Fibroblast of villous mesenchyme (primary cell): ENCODE results near the gene SLAMF7. TPM values are rescaled to one million over a fixed set of nuclear protein-coding genes. Genes with fewer than 3 reads are reported as not detected.

ENCODE experiments used
- DNase-seq: peaks from one replicate; pipeline ENCODE4 v3.0.0-alpha.2; 2010; ENCODE audit warnings: low read depth
- H3K4me3 ChIP-seq: 2 replicates; pipeline ENCODE4 v1.5.1; 2011; ENCODE audit warnings: low read depth, mild to moderate bottlenecking, low read length
- total RNA-seq: library from RNA; depleted of rRNA; stranded (reverse); fragments of >200 nt; gene quantifications from 2 replicates; pipeline ENCODE4 v1.2.3, GENCODE V29; 2012
- TF ChIP-seq, protein P1 (sequence below): IDR thresholded peaks from 2 replicates; pipeline ENCODE4 v1.5.1; 2012; ENCODE audit warnings: low read depth, mild to moderate bottlenecking, low read length; ENCODE audit not compliant: insufficient read depth

Gene SLAMF7
- total RNA-seq, 1 donor, result not detected

DNA sequence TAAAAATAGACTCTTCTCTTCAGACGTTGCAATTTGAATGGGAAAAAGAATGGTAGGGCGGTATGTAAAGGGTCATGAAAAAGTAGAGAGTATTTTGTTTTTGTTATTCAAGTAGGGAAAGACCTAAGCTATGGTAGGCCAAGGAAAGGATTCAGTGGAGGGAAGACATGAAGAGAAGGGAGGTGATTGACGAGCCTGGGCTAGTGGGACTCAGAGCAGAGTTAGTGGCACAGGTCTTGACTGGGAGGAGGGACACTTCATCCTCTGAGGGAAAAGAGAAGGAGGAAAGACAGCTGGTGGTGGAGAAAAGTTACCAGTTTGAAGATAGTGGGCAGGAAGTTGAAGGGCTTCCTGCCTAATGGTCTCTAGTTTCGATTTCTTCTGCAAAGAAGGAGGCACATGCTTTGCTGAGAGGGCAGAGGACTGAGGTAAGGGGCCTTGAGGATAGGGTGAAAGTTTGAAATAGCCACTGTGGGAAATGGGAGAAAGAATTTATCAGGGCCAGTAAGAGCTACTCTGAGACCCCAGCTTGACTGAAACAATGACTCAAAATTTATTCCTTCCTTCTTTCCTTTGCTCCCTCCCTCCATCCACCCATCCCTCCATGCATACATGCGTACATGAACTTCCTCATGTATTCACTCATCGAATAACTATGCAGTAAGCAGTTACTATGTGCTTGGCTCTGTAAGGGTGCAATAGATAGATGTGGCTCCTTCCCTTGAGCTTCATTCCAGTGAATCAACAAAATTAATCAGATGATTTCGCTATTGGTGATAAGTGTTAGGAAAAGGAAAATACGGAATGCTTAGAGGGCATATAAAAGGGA lies 31.6 kb upstream of the SLAMF7 start:
- no peak for DNase-seq
- TF ChIP-seq, protein P1, sequence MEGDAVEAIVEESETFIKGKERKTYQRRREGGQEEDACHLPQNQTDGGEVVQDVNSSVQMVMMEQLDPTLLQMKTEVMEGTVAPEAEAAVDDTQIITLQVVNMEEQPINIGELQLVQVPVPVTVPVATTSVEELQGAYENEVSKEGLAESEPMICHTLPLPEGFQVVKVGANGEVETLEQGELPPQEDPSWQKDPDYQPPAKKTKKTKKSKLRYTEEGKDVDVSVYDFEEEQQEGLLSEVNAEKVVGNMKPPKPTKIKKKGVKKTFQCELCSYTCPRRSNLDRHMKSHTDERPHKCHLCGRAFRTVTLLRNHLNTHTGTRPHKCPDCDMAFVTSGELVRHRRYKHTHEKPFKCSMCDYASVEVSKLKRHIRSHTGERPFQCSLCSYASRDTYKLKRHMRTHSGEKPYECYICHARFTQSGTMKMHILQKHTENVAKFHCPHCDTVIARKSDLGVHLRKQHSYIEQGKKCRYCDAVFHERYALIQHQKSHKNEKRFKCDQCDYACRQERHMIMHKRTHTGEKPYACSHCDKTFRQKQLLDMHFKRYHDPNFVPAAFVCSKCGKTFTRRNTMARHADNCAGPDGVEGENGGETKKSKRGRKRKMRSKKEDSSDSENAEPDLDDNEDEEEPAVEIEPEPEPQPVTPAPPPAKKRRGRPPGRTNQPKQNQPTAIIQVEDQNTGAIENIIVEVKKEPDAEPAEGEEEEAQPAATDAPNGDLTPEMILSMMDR, result no peak
- no peak overlapping the region for H3K4me3 ChIP-seq

DNA sequence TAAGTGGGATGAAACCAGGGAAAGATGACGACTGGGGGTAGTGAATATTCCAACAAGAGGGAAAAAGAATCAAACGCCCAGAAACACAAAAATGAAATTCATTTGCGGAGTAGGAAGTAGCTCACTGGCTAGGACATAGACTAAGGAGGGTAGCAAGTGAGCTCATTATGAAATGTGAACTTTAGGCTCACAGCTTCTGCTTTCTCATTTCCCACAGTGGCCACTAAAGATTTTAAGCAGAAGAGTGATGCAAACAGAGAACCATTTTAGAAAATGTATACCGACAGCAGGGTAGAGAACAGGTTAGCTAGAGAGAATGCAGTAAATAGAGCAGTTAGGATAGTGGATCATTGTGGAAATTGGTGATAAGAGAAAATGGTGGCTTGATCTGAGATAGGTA lies 30.9 kb upstream of the SLAMF7 start:
- no peak overlapping the region for H3K4me3 ChIP-seq
- TF ChIP-seq, protein P1, result no peak
- DNase-seq, result no peak

DNA sequence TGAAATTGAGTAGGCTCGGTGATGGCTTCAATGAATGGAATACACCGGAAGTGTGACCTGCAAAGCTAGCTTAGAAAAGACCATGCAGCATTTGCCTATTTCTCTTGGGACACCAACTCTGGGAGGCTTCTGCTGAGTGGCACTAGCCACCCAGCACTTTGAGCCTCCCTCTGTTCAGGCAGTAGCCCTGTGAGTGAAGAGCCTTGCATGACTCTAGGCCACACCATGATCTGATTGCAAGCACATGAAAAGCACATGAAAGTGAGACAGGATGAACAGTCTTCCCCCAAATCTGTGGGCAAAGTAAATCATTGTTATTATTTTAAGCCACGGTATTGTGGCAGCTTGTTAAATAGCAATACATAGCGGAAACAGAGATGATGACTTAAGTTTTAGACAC lies 30.2 kb upstream of the SLAMF7 start:
- DNase-seq, result no peak
- TF ChIP-seq, protein P1, result no peak
- H3K4me3 ChIP-seq, result no peak overlapping the region

DNA sequence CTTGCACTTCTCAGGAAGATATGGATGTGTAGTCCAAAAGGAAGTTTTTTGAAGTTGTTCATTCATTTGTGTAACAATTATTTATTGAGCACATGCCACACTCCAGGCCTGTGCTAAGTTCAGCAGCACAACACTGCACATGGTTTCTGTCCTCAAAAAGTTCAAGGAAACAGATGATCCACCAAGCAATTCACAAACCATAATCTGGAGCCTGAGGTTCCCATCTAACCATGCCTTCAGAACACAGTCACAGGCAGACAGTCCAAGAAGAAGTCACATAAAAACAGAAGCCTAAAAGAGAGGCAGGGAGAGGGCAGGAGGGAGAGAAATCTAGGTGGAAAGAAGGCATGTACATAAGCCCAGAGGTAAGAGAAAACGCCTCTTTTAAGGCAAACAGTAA lies 29.3 kb upstream of the SLAMF7 start:
- TF ChIP-seq, protein P1, result no peak
- no peak for DNase-seq
- no peak overlapping the region for H3K4me3 ChIP-seq

DNA sequence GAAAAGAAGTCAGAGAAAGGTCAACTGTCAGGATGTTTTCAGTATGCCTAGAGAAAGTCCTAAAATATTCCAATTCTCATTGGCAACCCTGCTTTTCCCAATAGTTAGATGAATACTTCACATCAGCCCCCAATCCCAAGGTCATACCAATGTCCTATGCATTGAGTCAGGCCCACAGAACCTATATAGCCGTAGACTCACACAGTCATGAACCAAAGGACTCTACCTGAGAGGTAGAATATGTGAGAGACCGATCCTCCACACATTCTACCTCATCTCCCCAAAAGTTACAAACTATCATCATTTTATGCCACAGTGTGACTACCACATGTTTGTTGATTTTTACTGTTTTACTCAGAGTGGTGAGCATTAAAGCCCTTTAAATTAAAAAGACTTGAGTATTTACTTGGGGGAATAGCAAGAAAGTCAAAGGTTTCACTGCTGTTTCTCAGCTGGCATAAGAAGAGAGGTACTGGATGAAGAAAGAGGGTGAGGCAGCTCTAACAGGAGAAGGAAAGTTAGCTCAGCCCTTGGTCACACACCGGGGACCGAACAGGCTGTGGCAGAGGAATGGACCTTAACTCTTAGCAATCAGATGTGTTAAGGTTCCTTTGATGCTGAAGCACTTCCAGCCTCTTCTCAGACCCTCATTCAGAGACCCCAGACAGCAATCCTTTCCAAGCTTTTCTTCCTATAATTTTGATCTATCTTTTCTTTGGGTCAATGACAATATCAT lies 28.4 kb upstream of the SLAMF7 start:
- no peak for DNase-seq
- TF ChIP-seq, protein P1, result no peak
- no peak overlapping the region for H3K4me3 ChIP-seq

GRCh38 chr1:160711276-160711601 lies 27.8 kb upstream of the SLAMF7 start:
- H3K4me3 ChIP-seq, result no peak overlapping the region
- no peak for DNase-seq
- TF ChIP-seq, protein P1, result no peak
